GM21381 (cell line): ENCODE data around the gene RPL12.

Experiments used
- ATAC-seq: cut with Tn5 transposase; IDR thresholded peaks from one replicate; pipeline ENCODE4 v1.9.1; 2021; ENCODE audit warnings: mild to moderate bottlenecking, moderate library complexity; ENCODE audit not compliant: unreplicated experiment

Gene RPL12

DNA sequence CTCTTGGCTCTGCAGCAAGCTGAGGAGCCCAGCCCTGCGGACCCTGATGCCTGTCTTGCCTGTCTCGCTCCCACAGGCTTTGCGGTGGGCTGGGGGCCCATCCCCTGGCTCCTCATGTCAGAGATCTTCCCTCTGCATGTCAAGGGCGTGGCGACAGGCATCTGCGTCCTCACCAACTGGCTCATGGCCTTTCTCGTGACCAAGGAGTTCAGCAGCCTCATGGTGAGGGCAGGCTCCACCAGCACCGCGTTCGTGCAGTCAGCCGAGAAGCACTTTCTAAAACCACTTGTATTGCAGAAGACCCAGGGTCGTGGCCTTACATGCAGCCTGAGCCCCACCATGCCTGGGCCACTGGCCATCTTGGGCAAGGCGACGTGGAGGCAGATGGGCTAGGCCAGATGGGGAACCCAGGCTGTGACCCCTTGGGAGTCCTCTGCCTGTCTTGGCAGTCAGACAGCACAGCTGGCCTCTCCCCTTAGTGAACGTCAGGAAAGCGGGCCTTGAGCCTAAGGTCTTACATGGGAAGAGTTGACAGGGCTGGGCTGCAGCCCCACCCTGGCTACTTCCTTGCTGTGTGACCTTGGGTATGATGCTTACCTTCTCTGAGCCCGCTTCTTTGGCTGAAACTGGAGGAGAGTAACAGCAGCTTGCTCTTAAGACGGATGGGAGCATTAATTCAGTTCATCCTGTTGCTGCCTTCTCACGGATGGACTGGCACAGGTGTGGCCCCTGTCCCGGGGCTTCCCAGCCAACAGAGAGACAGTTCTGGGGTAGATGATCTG, 45.7 kb downstream of the RPL12 start:
- no peak for ATAC-seq

DNA sequence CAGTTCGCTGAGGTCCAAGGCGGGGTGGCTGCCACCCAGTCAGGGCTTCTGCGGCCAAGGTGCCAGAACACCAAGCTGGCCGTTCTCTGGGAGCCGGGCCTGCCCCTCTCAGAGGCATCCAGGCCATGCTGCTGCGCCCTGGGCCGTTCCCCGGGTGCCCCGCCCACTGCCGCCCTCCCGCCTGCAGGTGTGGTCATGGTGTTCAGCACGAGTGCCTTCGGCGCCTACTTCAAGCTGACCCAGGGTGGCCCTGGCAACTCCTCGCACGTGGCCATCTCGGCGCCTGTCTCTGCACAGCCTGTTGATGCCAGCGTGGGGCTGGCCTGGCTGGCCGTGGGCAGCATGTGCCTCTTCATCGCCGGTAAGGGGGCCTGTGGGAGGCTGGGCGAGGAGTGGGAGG, 46.6 kb downstream of the RPL12 start:
- no peak for ATAC-seq

DNA sequence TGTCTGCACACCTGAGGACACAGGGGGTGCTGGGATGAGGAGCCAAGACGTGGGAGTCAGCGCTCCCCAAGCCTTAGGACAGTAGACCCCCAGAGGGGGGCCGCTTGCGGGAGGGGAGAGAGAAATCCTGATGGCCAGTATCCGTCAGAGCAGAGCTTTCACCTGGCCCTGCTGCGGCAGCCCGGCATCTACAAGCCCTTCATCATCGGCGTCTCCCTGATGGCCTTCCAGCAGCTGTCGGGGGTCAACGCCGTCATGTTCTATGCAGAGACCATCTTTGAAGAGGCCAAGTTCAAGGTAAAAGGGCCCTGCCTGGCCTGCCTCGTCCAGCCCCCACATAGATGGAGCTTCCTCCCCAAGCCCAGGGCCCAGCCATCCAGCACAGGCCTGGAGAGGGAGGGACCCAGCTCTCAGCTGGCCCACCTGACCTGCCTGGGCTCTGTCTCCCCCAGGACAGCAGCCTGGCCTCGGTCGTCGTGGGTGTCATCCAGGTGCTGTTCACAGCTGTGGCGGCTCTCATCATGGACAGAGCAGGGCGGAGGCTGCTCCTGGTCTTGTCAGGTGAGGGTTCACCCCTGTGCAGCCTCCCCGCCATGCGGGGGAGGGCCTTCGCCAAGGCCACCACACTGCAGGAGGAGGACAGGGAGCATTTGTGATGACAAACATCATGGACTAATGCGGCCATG, 47.6 kb downstream of the RPL12 start:
- ATAC-seq = no peak

DNA sequence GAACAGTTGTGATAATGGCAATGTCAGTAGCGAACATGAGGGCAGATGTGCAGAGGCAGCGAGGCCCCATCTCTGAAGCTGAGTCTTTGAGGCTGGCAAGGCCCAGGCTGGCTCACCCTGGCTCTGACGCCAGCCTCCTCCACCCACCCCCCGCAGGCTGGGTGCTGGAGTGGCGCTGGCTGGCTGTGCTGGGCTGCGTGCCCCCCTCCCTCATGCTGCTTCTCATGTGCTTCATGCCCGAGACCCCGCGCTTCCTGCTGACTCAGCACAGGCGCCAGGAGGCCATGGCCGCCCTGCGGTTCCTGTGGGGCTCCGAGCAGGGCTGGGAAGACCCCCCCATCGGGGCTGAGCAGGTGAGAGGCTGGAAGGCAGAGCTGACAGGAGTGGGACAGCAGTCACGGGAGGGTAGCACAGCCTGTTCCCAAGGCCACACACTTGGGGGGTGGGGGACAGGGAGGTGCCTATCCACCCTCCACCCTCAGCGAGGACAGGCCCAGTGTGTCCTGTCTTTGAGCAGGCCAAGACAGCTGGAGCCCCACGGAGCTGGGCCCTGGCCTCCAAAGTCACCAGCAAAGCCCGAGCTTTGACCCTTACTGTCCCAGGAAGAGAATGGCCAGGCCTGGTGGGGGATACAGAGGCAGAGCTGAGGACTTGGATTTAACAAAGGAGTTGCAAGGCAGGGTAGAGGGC, 48.7 kb downstream of the RPL12 start:
- no peak for ATAC-seq

DNA sequence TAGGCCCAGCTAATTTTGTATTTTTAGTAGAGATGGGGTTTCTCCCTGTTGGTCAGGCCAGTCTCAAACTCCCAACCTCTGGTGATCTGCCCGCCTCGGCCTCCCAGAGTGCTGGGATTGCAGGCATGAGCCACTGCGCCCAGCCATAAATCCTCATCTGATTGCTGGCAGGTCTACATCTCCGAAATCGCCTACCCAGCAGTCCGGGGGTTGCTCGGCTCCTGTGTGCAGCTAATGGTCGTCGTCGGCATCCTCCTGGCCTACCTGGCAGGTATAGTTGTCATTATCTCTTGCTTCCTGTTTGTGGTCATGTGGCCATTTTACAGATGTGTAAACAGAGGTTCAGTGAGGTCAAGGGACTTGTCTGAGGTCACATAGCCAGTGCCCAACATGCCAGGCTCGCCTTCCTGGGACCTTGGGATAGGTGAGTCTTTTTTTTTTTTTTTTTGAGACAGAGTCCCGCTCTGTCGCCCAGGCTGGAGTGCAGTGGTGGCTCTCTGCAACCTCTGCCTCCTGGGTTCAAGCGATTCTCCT, 51.4 kb downstream of the RPL12 start:
- ATAC-seq = no peak

DNA sequence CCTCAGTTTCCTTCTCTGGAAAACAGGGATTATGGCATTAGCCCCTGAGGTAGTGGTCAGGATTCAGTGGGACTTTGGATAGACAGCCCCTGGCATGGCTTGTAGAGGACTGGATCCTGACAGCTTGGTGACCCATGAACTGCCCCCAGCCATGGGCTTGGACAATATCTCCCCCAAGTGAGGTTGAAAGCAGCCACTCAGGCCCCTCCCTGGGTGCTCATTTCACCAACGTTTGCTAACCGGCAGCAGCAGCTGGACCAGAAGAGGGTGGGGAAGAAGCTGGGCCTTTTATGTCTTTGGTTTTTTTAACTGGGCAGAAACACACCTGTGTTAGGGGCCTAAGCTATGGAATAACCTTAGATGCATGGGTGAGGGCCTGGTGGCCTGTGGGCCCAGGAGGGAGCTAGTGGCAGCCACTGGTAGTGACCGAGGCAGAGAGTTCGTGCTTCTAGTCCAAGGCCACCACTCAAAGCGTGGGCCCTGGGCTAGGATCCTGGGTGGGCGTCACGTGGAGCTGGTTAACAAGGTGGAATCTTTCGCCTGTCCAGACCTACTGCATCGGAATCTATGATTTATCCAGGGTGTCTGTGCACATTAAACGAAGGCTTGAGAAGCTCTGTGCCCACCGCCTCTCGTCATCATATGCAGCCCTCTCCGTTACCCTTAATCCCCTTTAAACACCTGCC, 52.3 kb downstream of the RPL12 start:
- no peak for ATAC-seq

DNA sequence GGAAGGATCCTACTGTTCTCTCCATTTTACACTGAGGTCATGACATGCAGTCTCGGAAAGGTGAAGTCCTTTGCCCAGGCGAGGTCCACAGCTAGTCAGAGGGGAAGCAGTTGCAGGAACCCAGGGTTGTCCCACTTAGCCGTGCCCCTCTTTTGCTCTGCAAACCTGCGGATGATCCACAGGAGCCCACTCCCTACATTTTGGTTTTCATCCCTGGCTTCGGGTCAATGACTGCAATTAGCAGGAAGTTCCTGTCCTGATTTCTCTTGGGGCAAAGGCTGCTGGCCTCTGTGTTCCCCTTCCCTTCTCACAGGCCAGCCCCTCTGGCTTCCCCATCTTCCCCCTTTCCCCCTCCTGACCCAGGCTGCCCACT, 52.9 kb downstream of the RPL12 start:
- ATAC-seq = no peak
